IPS-20b (cell line): ENCODE measurements around the gene ZBTB20.

Source experiments
- H3K27ac ChIP-seq: one replicate; pipeline ENCODE4 v1.5.1; 2013; ENCODE audit warnings: low read length
- H3K27me3 ChIP-seq: 2 replicates; pipeline ENCODE4 v1.6.1; 2013; ENCODE audit warnings: mild to moderate bottlenecking, low read length, inconsistent platforms; ENCODE audit not compliant: insufficient read depth
- H3K36me3 ChIP-seq: 2 replicates; pipeline ENCODE4 v1.6.1; 2013; ENCODE audit warnings: low read depth, mild to moderate bottlenecking, inconsistent platforms, low read length, moderate library complexity; ENCODE audit not compliant: insufficient read depth
- H3K4me1 ChIP-seq: 2 replicates; pipeline ENCODE4 v1.6.1; 2013; ENCODE audit warnings: mild to moderate bottlenecking, control low read depth, inconsistent platforms, low read length, moderate library complexity; ENCODE audit not compliant: insufficient read depth
- H3K4me3 ChIP-seq: 2 replicates; pipeline ENCODE4 v1.5.1; 2013; ENCODE audit warnings: mild to moderate bottlenecking, low read length, inconsistent platforms
- H3K9ac ChIP-seq: 2 replicates; pipeline ENCODE4 v1.6.1; 2013; ENCODE audit warnings: low read depth, mild to moderate bottlenecking, inconsistent platforms, low read length, moderate library complexity
- H3K9me3 ChIP-seq: 2 replicates; pipeline ENCODE4 v1.6.1; 2013; ENCODE audit warnings: mild to moderate bottlenecking, low read depth, low read length, inconsistent platforms; ENCODE audit not compliant: insufficient read depth

ZBTB20 gene

DNA sequence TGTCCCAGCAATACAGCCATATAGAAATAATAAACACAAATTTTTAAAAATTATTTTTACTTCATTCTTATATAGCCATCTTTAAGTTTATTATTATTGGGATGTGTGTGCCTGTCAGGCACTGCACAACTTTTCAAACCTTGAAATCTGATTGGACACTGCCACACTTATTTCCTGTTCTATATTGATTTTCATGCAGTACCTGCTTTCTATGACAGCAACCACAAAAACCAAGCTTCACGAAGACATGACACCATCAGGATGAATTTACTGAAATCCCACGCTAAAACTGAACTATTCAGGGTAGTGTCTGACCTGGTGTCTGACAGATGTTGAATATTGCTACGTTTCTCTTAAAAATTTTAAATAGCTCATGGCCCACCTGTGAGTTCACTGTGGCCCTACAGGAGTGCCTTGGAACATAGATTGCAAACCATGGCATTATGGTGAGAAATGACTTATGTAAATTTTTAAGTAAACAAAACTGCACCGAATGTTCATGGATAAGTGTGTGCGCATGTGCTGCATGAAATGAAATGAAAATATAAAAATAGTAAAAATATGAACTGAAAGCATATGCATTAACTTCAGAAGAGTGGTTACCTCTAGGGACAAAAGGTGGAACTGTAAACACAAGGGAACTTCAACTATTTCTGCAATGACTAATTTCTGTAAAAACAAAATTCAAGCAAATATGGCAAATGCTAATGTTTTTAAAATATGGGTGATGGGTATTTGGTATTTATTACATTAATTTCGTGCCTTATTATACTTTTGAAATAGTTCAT, 152.3 kb downstream of the ZBTB20 start:
- H3K27me3 ChIP-seq = no peaks in the 10 kb centered on the region
- H3K36me3 ChIP-seq = no peaks in the 10 kb centered on the region
- H3K9me3 ChIP-seq = no peaks in the 10 kb centered on the region
- no peak overlapping the region for H3K4me3 ChIP-seq
- no peak overlapping the region for H3K27ac ChIP-seq
- no peaks in the 10 kb centered on the region for H3K4me1 ChIP-seq
- H3K9ac ChIP-seq = no peak overlapping the region

DNA sequence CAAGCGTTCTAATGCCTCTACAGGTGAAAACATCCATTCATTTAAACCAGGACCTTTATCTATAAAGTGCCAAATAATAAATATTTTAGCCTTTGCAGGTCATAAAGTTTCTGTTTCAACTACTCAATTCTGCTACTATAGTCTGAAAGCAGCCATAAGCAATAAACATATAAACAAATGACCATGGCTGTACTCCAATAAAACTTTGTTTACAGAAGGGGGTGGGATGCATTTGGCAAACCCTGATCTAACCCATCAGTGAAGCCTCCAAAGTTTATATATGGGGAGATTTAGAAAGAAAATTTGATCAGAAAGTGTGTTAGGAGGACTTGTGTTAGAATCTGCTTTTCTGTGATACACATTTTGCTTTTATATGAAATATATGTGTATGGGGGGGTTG, 161.3 kb downstream of the ZBTB20 start:
- H3K9ac ChIP-seq = no peak overlapping the region
- no peaks in the 10 kb centered on the region for H3K36me3 ChIP-seq
- no peaks in the 10 kb centered on the region for H3K27me3 ChIP-seq
- no peaks in the 10 kb centered on the region for H3K4me1 ChIP-seq
- H3K4me3 ChIP-seq = no peak overlapping the region
- no peak overlapping the region for H3K27ac ChIP-seq
- H3K9me3 ChIP-seq = no peaks in the 10 kb centered on the region

DNA sequence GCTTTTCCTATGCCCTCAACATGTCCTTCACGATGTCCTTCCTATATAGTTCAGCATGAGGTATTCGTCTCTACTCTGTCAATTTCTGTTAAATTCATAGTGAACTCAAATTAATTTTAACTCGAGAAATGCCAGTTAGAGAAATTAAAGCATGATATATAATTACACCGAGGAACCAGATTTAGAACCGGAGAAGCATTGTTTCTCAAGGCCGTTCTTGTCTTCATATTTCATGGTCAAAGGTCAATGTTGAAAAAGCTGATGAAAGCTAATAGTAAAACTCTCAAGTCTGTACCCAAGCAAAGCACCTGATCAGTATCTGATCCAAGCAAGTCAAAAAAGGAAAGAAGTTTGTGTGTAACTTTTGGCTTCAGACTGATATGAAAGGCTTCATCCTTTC, 163.8 kb downstream of the ZBTB20 start:
- Histone ChIP-seq H3K4me1 (no peaks in the 10 kb centered on the region), H3K27ac (no peak overlapping the region), H3K9me3 (no peaks in the 10 kb centered on the region), H3K36me3 (no peaks in the 10 kb centered on the region), H3K9ac (no peak overlapping the region), H3K4me3 (no peak overlapping the region), H3K27me3 (no peaks in the 10 kb centered on the region)

DNA sequence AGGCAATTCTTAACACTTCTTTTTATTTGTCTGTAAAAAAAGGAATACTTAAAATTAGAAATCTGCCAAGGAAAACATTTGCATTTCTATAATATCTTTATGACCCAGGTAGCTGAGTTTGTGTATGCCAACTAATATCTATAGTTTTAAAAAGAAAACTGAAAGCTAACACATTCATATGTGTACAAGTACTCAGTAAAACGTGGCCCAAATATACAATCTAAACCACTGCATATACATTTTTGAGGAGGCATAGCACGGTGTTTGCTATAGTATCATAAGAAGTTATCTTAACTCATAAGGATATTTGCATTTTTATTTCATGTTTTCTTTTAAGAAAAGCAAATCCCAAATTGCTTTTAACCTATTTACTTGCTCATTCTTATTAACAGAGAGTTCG, 172.7 kb downstream of the ZBTB20 start:
- Histone ChIP-seq H3K9me3 (no peaks in the 10 kb centered on the region), H3K27ac (no peak overlapping the region), H3K27me3 (no peaks in the 10 kb centered on the region), H3K4me3 (no peak overlapping the region), H3K9ac (no peak overlapping the region), H3K4me1 (no peaks in the 10 kb centered on the region), H3K36me3 (no peaks in the 10 kb centered on the region)

DNA sequence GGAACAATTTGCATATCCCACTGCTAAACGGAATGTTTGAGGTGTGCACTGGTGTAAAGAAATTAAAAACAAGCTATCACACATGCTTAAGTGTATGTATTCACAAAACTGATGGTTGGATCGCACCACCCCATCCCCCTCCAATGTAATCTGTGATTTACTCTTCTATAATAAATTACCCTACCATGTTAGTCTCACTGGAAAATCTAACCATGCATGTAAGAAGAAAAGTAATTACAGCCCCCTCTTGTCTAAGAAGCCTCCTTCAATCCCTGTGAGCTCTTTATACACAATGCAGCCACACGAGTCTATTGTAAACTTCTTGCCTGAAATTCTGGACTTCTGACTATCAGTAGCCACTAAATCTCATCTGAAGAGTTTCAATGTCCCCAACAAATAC, 173.6 kb downstream of the ZBTB20 start:
- H3K4me1 ChIP-seq = no peaks in the 10 kb centered on the region
- no peaks in the 10 kb centered on the region for H3K27me3 ChIP-seq
- H3K9ac ChIP-seq = no peak overlapping the region
- H3K4me3 ChIP-seq = no peak overlapping the region
- H3K9me3 ChIP-seq = no peaks in the 10 kb centered on the region
- no peaks in the 10 kb centered on the region for H3K36me3 ChIP-seq
- no peak overlapping the region for H3K27ac ChIP-seq

DNA sequence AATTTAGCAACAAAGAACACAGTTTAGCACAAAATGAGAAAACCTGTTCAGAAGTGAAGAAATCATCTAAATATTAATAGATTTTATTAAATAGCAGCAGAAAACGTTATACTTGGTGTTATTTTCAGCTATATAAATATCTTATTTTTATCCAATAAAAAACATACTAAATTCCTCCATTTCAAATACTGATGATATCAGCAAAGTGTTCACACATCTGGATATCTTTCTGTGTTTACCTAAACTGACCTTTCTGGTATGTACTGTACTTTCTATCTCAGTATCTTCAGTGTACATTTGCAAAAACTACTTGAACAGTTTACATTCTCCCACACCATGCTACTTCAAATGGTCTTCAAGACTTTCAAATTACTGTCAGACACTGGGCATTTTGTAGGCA, 179.9 kb downstream of the ZBTB20 start:
- Histone ChIP-seq H3K27ac (no peak overlapping the region), H3K9ac (no peak overlapping the region)

DNA sequence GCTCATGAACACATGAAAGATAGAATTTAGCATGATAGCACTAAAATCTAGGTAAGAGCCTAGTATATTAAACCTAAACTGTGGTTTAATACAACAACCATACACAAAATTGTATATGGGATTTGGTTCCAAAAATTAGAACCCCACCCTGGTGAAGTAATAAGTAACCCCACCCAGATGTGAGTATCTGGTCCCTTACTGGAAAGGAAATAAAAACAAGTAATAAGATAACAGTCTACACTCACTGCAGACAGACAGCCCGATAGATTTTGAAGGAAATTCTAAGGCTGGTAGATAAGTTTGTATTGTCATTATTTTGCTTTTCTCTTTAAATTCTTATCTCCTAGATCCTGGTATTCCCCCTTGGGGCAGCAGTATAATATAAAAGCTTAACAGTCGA, 184.9 kb downstream of the ZBTB20 start:
- H3K4me3 ChIP-seq = no peak overlapping the region
- H3K9ac ChIP-seq = no peak overlapping the region
- H3K4me1 ChIP-seq = no peaks in the 10 kb centered on the region
- no peaks in the 10 kb centered on the region for H3K36me3 ChIP-seq
- no peaks in the 10 kb centered on the region for H3K27me3 ChIP-seq
- H3K9me3 ChIP-seq = no peaks in the 10 kb centered on the region
- H3K27ac ChIP-seq = no peak overlapping the region

More for the DNA sequence above, 179.9 kb downstream of the ZBTB20 start:
- no peaks in the 10 kb centered on the region for H3K27me3 ChIP-seq
- no peaks in the 10 kb centered on the region for H3K36me3 ChIP-seq
- H3K4me3 ChIP-seq = no peak overlapping the region
- no peaks in the 10 kb centered on the region for H3K4me1 ChIP-seq
- no peaks in the 10 kb centered on the region for H3K9me3 ChIP-seq

DNA sequence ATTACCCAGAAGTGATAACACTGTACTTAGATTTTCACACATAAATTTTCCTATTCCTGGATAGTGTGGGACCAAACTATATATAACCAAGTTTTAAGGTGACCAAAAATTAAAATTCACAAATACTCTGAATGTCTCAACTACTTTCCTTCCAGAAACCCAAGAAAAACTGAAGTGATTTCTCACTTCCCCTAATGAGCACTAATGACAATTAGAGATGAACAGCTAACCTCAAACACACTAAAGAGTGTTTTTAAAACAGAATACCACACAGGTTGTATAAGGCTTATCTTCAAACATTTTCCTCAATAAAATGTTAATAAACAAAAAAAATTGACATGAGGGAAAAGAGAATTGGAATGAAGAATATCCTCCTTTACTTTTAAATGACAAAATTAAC, 188.2 kb downstream of the ZBTB20 start:
- H3K9me3 ChIP-seq = peaks cover 1% of the 10 kb centered on the region; the same call in 1 of the 2 replicates
- no peaks in the 10 kb centered on the region for H3K4me1 ChIP-seq
- no peak overlapping the region for H3K27ac ChIP-seq
- no peaks in the 10 kb centered on the region for H3K36me3 ChIP-seq
- no peaks in the 10 kb centered on the region for H3K27me3 ChIP-seq
- no peak overlapping the region for H3K4me3 ChIP-seq
- H3K9ac ChIP-seq = no peak overlapping the region

DNA sequence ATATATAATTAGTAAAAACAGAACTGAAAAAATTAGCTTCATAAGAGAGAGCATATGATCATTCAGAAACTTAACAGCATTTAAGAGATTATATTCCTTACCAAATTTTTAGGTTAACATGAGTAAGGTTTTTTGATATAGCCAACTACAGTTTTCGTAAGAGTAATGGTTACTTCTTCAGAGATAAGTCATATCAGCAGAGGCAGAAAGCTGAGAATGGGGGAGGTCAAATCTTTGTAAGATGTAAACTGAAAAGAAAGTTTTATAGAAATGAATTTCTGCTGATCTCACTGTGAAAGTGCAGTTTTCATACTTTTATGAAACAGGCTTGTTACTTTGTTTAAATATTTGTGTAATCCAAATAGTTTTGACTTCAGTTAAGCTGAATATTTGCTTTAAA, 193.3 kb downstream of the ZBTB20 start:
- no peaks in the 10 kb centered on the region for H3K4me1 ChIP-seq
- H3K27me3 ChIP-seq = no peaks in the 10 kb centered on the region
- no peak overlapping the region for H3K27ac ChIP-seq
- no peak overlapping the region for H3K9ac ChIP-seq
- peaks cover 17% of the 10 kb centered on the region; the same call in 1 of the 2 replicates for H3K9me3 ChIP-seq
- H3K36me3 ChIP-seq = no peaks in the 10 kb centered on the region
- no peak overlapping the region for H3K4me3 ChIP-seq

DNA sequence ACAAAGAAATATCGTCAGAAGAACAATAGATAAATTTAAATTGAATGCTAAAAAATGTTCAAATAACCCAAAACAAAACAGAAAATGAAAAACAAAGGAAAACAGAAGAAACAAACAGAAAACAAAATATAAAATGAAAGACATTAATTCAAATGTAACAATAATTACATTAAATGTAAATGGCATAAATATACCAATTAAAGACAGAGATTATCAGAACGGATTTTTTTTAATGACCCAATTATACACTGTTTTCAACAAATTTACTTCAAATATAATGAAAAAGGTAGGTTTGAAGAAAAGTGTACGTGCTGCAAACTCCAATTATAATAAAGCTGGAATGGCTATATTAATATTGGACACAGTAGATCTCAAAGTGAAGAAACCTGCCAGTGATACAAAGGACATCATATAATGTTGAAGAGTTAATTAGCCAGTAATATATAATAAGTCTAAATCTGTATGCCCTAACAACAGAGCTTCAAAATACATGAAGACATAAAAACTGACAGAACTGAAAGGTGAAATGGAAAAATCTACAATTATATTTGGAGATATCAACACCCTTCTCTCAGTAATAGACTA, 193.8 kb downstream of the ZBTB20 start:
- Histone ChIP-seq H3K36me3 (no peaks in the 10 kb centered on the region), H3K9me3 (peaks cover 17% of the 10 kb centered on the region; the same call in 1 of the 2 replicates), H3K27me3 (no peaks in the 10 kb centered on the region)

DNA sequence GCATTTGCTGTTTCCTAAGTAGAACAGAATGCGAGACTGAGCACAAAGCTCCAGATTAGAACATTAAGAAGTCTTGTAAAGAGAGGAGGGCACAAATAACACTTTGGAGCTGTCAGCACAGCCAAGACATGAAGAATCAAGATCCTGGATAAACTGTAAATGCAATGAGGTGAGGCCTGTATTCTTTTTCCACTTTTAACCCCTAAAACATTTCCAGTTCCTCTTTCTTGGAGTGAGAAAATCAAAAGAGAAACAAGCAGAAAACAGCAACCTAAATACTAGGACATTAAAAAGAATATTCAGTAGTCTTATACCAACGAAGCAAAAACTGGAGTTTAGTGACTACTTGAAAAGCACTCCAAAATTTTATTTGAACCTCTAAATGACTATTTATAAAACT, 204.3 kb downstream of the ZBTB20 start:
- Histone ChIP-seq H3K27ac (no peak overlapping the region), H3K9ac (no peak overlapping the region), H3K36me3 (no peaks in the 10 kb centered on the region), H3K4me3 (no peak overlapping the region), H3K27me3 (no peaks in the 10 kb centered on the region), H3K4me1 (no peaks in the 10 kb centered on the region), H3K9me3 (no peaks in the 10 kb centered on the region)

More for the DNA sequence above, 193.8 kb downstream of the ZBTB20 start:
- Histone ChIP-seq H3K4me3 (no peak overlapping the region), H3K4me1 (no peaks in the 10 kb centered on the region), H3K9ac (no peak overlapping the region), H3K27ac (no peak overlapping the region)

DNA sequence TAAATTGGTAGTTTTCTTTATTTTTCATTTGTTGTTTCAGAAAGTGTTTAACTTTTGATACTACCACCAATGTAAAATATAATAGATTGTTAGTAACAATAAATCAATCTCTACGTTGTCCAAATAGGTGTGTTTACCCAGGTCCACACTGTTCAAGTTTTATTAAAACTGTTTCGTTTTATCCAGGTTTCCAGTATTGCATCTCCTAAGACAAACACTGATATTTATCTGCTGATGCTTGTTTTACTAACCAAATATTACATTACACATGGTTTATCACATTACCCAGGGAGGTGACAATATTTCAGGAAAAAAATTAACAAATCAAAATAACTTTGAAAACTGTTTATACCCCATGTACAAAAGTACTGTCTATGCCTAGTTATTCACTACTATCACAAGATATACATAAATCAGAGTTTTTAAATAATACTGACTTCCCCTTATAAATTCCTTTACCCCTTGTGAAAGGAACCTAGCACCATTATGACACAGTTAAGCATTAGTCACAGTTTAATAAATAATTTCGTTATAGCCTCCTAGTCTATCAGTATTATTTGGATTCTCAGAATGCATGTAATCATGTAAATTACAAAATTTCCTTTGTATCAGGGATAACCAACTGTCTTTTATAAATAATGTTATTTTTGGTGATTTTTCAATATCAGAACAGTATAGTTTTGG, 205.3 kb downstream of the ZBTB20 start:
- Histone ChIP-seq H3K9me3 (no peaks in the 10 kb centered on the region), H3K27me3 (no peaks in the 10 kb centered on the region), H3K9ac (no peak overlapping the region), H3K4me1 (no peaks in the 10 kb centered on the region), H3K4me3 (no peak overlapping the region), H3K36me3 (no peaks in the 10 kb centered on the region), H3K27ac (no peak overlapping the region)
